Subcutaneous abdominal adipose tissue (tissue), 5 donors: Measurements from ENCODE around the gene KIAA1586.
"Not testable (repeated sequence)": the region's sequence is repeated elsewhere in the genome, so short reads cannot be mapped to it uniquely, and the experiment has no call there.

Experiments used
- H3K27ac ChIP-seq: one replicate; pipeline ENCODE4 v1.7.0; 2013; ENCODE audit warnings: low read depth, mild to moderate bottlenecking, inconsistent platforms, low read length, moderate library complexity
- H3K27me3 ChIP-seq, 5 donors: one replicate each; pipeline ENCODE4 v1.7.0; 2013; ENCODE audit warnings: low read length in 5 of 5, inconsistent platforms in 1 of 5; ENCODE audit not compliant: control insufficient read depth in 5 of 5, insufficient read depth in 4 of 5
- H3K36me3 ChIP-seq, 5 donors: one replicate each; pipeline ENCODE4 v1.7.0; 2013; ENCODE audit warnings: low read length in 5 of 5; ENCODE audit not compliant: control insufficient read depth in 5 of 5, insufficient read depth in 5 of 5
- H3K4me1 ChIP-seq, 5 donors: one replicate each; pipeline ENCODE4 v1.7.0; 2013; ENCODE audit warnings: low read length in 5 of 5, mild to moderate bottlenecking in 3 of 5, moderate library complexity in 1 of 5; ENCODE audit not compliant: control insufficient read depth in 5 of 5, insufficient read depth in 5 of 5
- H3K4me3 ChIP-seq, 5 donors: one replicate each; pipeline ENCODE4 v1.7.0; 2013; ENCODE audit warnings: low read length in 5 of 5, low read depth in 1 of 5
- H3K9ac ChIP-seq, 5 donors: one replicate each; pipeline ENCODE4 v1.7.0; 2013; ENCODE audit warnings: low read length in 5 of 5, mild to moderate bottlenecking in 4 of 5, moderate library complexity in 3 of 5
- H3K9me3 ChIP-seq, 5 donors: one replicate each; pipeline ENCODE4 v1.7.0; 2013; ENCODE audit warnings: low read length in 5 of 5; ENCODE audit not compliant: control insufficient read depth in 5 of 5
- donor health status: healthy.
- donor health status: healthy.
- donor health status: healthy.
- donor health status: healthy.
- donor health status: healthy.

The KIAA1586 gene

GRCh38 chr6:57046332-57047256 lies at the start of gene KIAA1586:
Gene KIAA1586 (plus strand): TSS chr6:57046693. CDS start chr6:57046756, 63 bp downstream.
- H3K27me3 ChIP-seq, H3K27ac ChIP-seq, H3K9me3 ChIP-seq: not testable (repeated sequence)
- Histone ChIP-seq H3K4me1 (peaks cover 0 to 12% (median 4%) of the 10 kb centered on the region in 5 donors), H3K36me3 (peaks cover 2 to 12% (median 5%) of the 10 kb centered on the region in 5 donors), H3K9ac (peak within 1 kb of the TSS in 3 of 5 donors; percentile 20 to 73 (median 48)), H3K4me3 (peak within 1 kb of the TSS in 4 of 5 donors; percentile 60 to 69 (median 65))

- Histone ChIP-seq H3K36me3 (no peaks in the 10 kb centered on the region), H3K27ac (no peak overlapping the region), H3K9ac (no peak overlapping the region), H3K4me3 (no peak overlapping the region), H3K9me3 (peaks cover 0 to 9% (median 8%) of the 10 kb centered on the region in 5 donors), H3K4me1 (no peaks in the 10 kb centered on the region), H3K27me3 (no peaks in the 10 kb centered on the region)
Observed at GRCh38 chr6:56999049-56999448, 47.4 kb upstream of the KIAA1586 start.

- H3K9me3 ChIP-seq, H3K9ac ChIP-seq, H3K4me3 ChIP-seq, H3K27me3 ChIP-seq, H3K27ac ChIP-seq, H3K4me1 ChIP-seq, H3K36me3 ChIP-seq: not testable (repeated sequence)
Observed at GRCh38 chr6:56999748-57000147, 46.7 kb upstream of the KIAA1586 start.

- Histone ChIP-seq H3K9ac (no peak overlapping the region), H3K36me3 (no peaks in the 10 kb centered on the region), H3K4me3 (no peak overlapping the region), H3K27me3 (no peaks in the 10 kb centered on the region), H3K27ac (no peak overlapping the region), H3K9me3 (peaks cover 0 to 9% (median 8%) of the 10 kb centered on the region in 5 donors), H3K4me1 (no peaks in the 10 kb centered on the region)
Observed at GRCh38 chr6:57002197-57002596, 44.3 kb upstream of the KIAA1586 start.

- Histone ChIP-seq H3K4me3 (no peak overlapping the region), H3K9ac (no peak overlapping the region), H3K27ac (no peak overlapping the region), H3K4me1 (no peaks in the 10 kb centered on the region), H3K27me3 (no peaks in the 10 kb centered on the region), H3K9me3 (peaks cover 0 to 4% (median 3%) of the 10 kb centered on the region in 5 donors), H3K36me3 (no peaks in the 10 kb centered on the region)
Observed at GRCh38 chr6:57004292-57004691, 42.2 kb upstream of the KIAA1586 start.

GRCh38 chr6:57006101-57006500 lies 40.4 kb upstream of the KIAA1586 start:
- Histone ChIP-seq H3K9ac (no peak overlapping the region), H3K27me3 (no peaks in the 10 kb centered on the region), H3K36me3 (no peaks in the 10 kb centered on the region)

DNA sequence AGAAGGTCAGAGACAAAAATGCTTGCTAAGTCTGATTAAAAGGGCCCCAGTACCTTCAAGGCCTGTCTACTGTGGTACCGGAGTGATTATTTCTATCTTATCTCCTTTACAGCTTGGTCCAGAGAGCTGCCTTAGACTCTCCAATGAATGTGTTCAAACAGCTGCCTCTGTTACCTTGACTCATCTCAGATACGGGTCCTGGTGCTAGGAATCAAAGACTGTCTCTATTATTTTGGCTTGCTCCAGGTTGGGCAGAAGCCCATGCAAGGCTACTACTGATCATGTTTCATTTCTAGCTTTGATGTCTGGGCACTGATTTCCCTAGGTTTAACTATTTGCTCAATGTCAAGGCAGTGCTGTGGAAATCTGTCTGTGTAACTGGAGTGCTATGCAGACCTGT lies 38.4 kb upstream of the KIAA1586 start:
- H3K36me3 ChIP-seq, H3K9me3 ChIP-seq, H3K4me3 ChIP-seq, H3K4me1 ChIP-seq, H3K27me3 ChIP-seq, H3K9ac ChIP-seq, H3K27ac ChIP-seq: not testable (repeated sequence)

More at GRCh38 chr6:57006101-57006500, 40.4 kb upstream of the KIAA1586 start:
- no peak overlapping the region for H3K27ac ChIP-seq
- H3K4me3 ChIP-seq = no peak overlapping the region
- no peaks in the 10 kb centered on the region for H3K9me3 ChIP-seq
- H3K4me1 ChIP-seq = no peaks in the 10 kb centered on the region

DNA sequence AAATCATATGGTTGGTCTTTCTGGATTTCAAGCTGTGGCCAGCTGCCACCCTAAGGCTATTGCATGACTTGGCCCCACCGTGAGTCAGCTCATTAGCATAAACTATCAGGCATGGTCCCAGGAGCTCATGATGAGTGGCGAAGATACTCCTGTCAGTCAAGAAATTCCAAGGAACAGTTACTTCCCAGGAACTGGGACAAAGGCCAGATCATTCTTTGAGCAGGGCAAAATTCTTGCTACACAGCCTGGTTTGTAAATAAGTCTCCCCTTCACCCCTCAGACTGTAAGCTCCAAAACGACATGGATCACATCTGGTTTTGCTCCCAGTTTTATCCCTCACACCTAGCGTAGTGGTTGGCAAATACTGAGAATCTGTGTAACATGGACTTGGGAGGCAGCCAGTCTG lies 33.0 kb upstream of the KIAA1586 start:
- Histone ChIP-seq H3K36me3 (no peaks in the 10 kb centered on the region), H3K4me3 (no peak overlapping the region), H3K9ac (no peak overlapping the region), H3K4me1 (peaks cover 0 to 8% (median 3%) of the 10 kb centered on the region in 5 donors), H3K9me3 (no peaks in the 10 kb centered on the region), H3K27ac (no peak overlapping the region), H3K27me3 (no peaks in the 10 kb centered on the region)

DNA sequence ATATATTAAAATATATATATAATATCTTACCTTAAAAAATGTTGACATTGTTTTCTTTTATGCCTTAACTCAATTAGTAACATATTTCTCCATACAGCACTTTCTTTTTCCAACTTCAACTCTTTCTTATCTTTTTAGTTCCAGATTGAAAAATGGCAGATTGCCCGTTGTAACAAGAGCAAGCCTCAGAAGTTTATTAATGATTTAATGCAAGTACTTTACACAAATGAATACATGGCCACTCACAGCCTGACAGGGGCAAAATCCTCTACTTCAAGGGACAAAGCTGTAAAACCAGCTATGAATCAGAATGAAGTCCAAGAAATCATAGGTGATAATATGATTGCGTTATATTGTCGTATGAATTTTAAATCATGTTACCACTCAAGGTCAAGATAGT lies 29.4 kb upstream of the KIAA1586 start:
- H3K4me3 ChIP-seq = no peak overlapping the region
- H3K9ac ChIP-seq = no peak overlapping the region
- H3K36me3 ChIP-seq = no peaks in the 10 kb centered on the region
- H3K9me3 ChIP-seq = no peaks in the 10 kb centered on the region
- H3K27me3 ChIP-seq = no peaks in the 10 kb centered on the region
- H3K27ac ChIP-seq = no peak overlapping the region
- H3K4me1 ChIP-seq = peaks cover 0 to 8% (median 3%) of the 10 kb centered on the region in 5 donors

GRCh38 chr6:57017841-57018240 lies 28.7 kb upstream of the KIAA1586 start:
- no peaks in the 10 kb centered on the region for H3K9me3 ChIP-seq
- no peaks in the 10 kb centered on the region for H3K27me3 ChIP-seq
- H3K36me3 ChIP-seq = no peaks in the 10 kb centered on the region
- no peak overlapping the region for H3K27ac ChIP-seq
- H3K4me1 ChIP-seq = peaks cover 0 to 8% (median 3%) of the 10 kb centered on the region in 5 donors
- no peak overlapping the region for H3K9ac ChIP-seq
- H3K4me3 ChIP-seq = no peak overlapping the region
